Measurements from ENCODE around the gene GPER1.
"Not testable (repeated sequence)": the region's sequence is repeated elsewhere in the genome, so short reads cannot be mapped to it uniquely, and the experiment has no call there.

Gene GPER1

GRCh38 chr7:1068619-1069018 lies 19.3 kb upstream of the GPER1 start:
- TF ChIP-seq, protein P1, sequence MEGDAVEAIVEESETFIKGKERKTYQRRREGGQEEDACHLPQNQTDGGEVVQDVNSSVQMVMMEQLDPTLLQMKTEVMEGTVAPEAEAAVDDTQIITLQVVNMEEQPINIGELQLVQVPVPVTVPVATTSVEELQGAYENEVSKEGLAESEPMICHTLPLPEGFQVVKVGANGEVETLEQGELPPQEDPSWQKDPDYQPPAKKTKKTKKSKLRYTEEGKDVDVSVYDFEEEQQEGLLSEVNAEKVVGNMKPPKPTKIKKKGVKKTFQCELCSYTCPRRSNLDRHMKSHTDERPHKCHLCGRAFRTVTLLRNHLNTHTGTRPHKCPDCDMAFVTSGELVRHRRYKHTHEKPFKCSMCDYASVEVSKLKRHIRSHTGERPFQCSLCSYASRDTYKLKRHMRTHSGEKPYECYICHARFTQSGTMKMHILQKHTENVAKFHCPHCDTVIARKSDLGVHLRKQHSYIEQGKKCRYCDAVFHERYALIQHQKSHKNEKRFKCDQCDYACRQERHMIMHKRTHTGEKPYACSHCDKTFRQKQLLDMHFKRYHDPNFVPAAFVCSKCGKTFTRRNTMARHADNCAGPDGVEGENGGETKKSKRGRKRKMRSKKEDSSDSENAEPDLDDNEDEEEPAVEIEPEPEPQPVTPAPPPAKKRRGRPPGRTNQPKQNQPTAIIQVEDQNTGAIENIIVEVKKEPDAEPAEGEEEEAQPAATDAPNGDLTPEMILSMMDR (IDR thresholded peaks at IDR 0.05), result no peak
- Histone ChIP-seq H3K9me3 (no peaks in the 10 kb centered on the region), H3K4me3 (ENCODE audit: low read depth in 1 of 2, low read length in 1 of 2) (no peak overlapping the region), H3K4me1 (ENCODE audit: control insufficient read depth in 1 of 2, insufficient read depth in 1 of 2, low read depth in 1 of 2, low read length in 1 of 2) (peaks cover 0 to 4% of the 10 kb centered on the region in 2 experiments), H3K27ac (no peak overlapping the region), H3K27me3 (peaks cover 41% of the 10 kb centered on the region), H3K36me3 (no peaks in the 10 kb centered on the region)

- H3K4me1 ChIP-seq (ENCODE audit: control insufficient read depth in 1 of 2, insufficient read depth in 1 of 2, low read depth in 1 of 2, low read length in 1 of 2), result peaks cover 0 to 4% of the 10 kb centered on the region in 2 experiments
- H3K36me3 ChIP-seq, result no peaks in the 10 kb centered on the region
- no peak overlapping the region for H3K4me3 ChIP-seq (ENCODE audit: low read depth in 1 of 2, low read length in 1 of 2)
- H3K27ac ChIP-seq, result no peak overlapping the region
- H3K9me3 ChIP-seq, result no peaks in the 10 kb centered on the region
- TF ChIP-seq, protein P1 (IDR thresholded peaks at IDR 0.05), result no peak
- H3K27me3 ChIP-seq, result peaks cover 22% of the 10 kb centered on the region
Measured at GRCh38 chr7:1070544-1071011, 17.3 kb upstream of the GPER1 start.

DNA sequence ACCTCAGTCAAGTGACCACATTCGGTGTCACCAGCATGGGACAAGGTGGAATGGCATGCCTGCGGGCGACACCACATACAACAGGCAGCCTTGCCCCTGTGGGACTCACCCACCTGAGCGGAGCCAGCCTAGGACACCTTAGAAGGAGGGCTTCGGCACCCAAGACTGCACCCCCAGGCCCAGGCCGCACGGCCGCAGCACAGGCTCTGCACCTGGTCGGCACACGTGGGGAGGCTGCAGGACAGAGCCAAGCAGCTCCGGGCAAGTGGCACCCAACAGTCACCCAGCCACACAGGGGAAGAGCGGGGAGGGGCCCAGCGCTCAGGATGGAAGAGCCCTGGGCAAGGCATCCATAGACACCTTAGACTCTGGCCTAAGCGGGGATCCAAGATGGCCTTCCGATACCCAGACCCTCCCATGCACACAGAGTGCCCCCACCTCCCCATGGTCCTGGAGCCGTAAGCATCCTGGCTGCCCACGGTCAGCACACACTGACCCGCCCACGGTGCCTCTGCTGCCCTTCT lies 16.1 kb upstream of the GPER1 start:
- Histone ChIP-seq H3K4me1 (ENCODE audit: control insufficient read depth in 1 of 2, insufficient read depth in 1 of 2, low read depth in 1 of 2, low read length in 1 of 2) (peaks cover 0 to 4% of the 10 kb centered on the region in 2 experiments), H3K36me3 (no peaks in the 10 kb centered on the region), H3K27me3 (peaks cover 14% of the 10 kb centered on the region), H3K9me3 (no peaks in the 10 kb centered on the region), H3K4me3 (ENCODE audit: low read depth in 1 of 2, low read length in 1 of 2) (no peak overlapping the region), H3K27ac (no peak overlapping the region)
- TF ChIP-seq, protein P1 (IDR thresholded peaks at IDR 0.05), result no peak

DNA sequence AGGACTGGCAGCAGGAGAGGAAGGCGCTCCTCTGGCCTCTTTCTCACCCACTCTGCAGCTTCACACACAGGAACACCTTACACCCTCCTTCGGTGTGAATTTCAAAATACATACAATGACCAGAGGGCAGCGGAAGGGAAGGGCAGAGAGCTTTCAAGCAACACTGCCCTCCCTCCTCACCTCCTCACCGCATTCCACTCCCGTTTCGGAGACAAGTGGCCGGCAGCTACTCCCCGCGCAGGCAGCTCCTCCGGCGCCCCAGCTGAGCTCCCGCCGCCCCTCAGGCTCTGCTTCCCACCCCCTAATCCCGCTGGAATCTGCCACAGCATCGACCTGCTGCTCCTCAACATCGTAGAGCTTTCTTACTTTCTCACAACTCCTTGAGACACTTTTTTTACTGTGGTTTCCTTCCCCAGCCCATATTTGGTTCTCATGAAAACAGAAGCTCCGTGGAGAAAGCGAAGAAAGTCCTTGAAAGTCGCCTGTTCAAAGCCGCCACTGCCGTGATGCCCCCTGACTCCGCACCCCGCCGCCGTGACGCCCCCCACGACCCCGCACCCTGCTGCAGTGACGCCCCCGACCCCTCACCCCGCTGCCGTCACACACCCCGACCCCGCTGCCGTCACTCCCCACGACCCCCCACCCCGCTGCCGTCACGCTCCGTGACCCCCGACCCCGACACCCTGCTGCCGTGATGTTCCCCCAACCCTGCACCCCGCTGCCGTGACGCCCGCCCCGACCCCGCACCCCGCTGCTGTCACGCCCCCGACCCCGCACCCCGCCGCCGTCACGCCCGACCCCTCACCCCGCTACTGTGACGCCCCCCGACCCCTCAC lies 14.6 kb upstream of the GPER1 start:
- Histone ChIP-seq H3K27me3 (peaks cover 14% of the 10 kb centered on the region), H3K4me1 (ENCODE audit: control insufficient read depth in 1 of 2, insufficient read depth in 1 of 2, low read depth in 1 of 2, low read length in 1 of 2) (peaks cover 0 to 4% of the 10 kb centered on the region in 2 experiments), H3K36me3 (no peaks in the 10 kb centered on the region), H3K27ac (no peak overlapping the region), H3K4me3 (ENCODE audit: low read depth in 1 of 2, low read length in 1 of 2) (no peak overlapping the region), H3K9me3 (no peaks in the 10 kb centered on the region)
- TF ChIP-seq, protein P1 (IDR thresholded peaks at IDR 0.05), result no peak

DNA sequence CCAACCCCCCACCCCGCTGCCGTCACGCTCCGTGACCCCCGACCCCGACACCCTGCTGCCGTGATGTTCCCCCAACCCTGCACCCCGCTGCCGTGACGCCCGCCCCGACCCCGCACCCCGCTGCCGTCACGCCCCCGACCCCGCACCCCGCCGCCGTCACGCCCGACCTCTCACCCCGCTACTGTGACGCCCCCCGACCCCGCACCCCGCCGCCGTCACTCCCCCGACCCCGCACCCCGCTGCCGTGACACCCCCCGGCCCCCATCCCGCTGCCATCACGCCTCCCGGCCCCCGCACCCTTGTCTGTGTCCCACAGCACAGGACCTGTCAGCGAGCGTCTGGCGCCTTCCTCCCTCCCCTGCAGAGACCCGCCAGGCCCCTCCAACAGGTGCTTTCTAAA lies 13.9 kb upstream of the GPER1 start:
- H3K36me3 ChIP-seq; H3K4me3 ChIP-seq (ENCODE audit: low read depth in 1 of 2, low read length in 1 of 2); H3K4me1 ChIP-seq (ENCODE audit: control insufficient read depth in 1 of 2, insufficient read depth in 1 of 2, low read depth in 1 of 2, low read length in 1 of 2); H3K9me3 ChIP-seq; H3K27ac ChIP-seq: not testable (repeated sequence)
- H3K27me3 ChIP-seq, result peaks cover 14% of the 10 kb centered on the region
